Glutamatergic neuron (in vitro differentiated cells): ENCODE measurements around the gene NFIA. TPM values are rescaled to one million over a fixed set of nuclear protein-coding genes. Genes with fewer than 3 reads are reported as not detected.

Experiments
- DNase-seq: peaks from one replicate; pipeline ENCODE4 v3.0.0; 2022
- H3K27ac Mint-ChIP-seq: one replicate; pipeline ENCODE4 v1.8.0; 2020; ENCODE audit warnings: mild to moderate bottlenecking, mixed read lengths, inconsistent platforms; ENCODE audit not compliant: unreplicated experiment
- H3K27me3 Mint-ChIP-seq: one replicate; pipeline ENCODE4 v1.8.0; 2020; ENCODE audit warnings: mild to moderate bottlenecking, moderate library complexity, mixed read lengths, inconsistent platforms; ENCODE audit not compliant: unreplicated experiment
- H3K36me3 Mint-ChIP-seq: one replicate; pipeline ENCODE4 v1.8.0; 2020; ENCODE audit warnings: mild to moderate bottlenecking, mixed read lengths, inconsistent platforms; ENCODE audit not compliant: unreplicated experiment
- H3K4me1 Mint-ChIP-seq: one replicate; pipeline ENCODE4 v1.8.0; 2020; ENCODE audit warnings: mild to moderate bottlenecking, low read depth, mixed read lengths, inconsistent platforms; ENCODE audit not compliant: unreplicated experiment
- H3K4me3 Mint-ChIP-seq: one replicate; pipeline ENCODE4 v1.8.0; 2020; ENCODE audit warnings: mild to moderate bottlenecking, mixed read lengths, inconsistent platforms; ENCODE audit not compliant: unreplicated experiment
- H3K9me3 Mint-ChIP-seq: one replicate; pipeline ENCODE4 v1.8.0; 2020; ENCODE audit warnings: mild to moderate bottlenecking, moderate library complexity, mixed read lengths, inconsistent platforms; ENCODE audit not compliant: unreplicated experiment
- CTCF ChIP-seq: fragments of 200-600 bp; sonication (generic); IDR thresholded peaks from one replicate; pipeline ENCODE4 v1.5.0; 2021; ENCODE audit not compliant: partially characterized antibody, unreplicated experiment
- total RNA-seq: library from RNA; stranded (reverse); fragmentation: NEBNext Ultra II Directional; extraction: Animal tissue kit (Norgen Biotek cat#: 25700); gene quantifications from one replicate; pipeline ENCODE4 v1.2.1, GENCODE V29; 2021; ENCODE audit not compliant: unreplicated experiment

Gene NFIA
- total RNA-seq, 1 donor from 2014 or later = 16.4 TPM

GRCh38 chr1:61131716-61132115, 49.4 kb downstream of the NFIA start:
- H3K27ac Mint-ChIP-seq = no peak overlapping the region
- TF ChIP-seq CTCF = no peak
- H3K9me3 Mint-ChIP-seq = peaks cover 1% of the 10 kb centered on the region
- DNase-seq = no peak
- no peaks in the 10 kb centered on the region for H3K36me3 Mint-ChIP-seq
- no peak overlapping the region for H3K4me3 Mint-ChIP-seq
- H3K4me1 Mint-ChIP-seq = peaks cover 20% of the 10 kb centered on the region
- H3K27me3 Mint-ChIP-seq = peaks cover 3% of the 10 kb centered on the region

GRCh38 chr1:61132176-61132638, 49.8 kb downstream of the NFIA start:
- Mint-ChIP-seq H3K4me3 (no peak overlapping the region), H3K36me3 (no peaks in the 10 kb centered on the region), H3K9me3 (peaks cover 1% of the 10 kb centered on the region), H3K4me1 (peaks cover 20% of the 10 kb centered on the region), H3K27ac (no peak overlapping the region), H3K27me3 (peaks cover 3% of the 10 kb centered on the region)
- no peak for DNase-seq
- no peak for TF ChIP-seq CTCF

- TF ChIP-seq CTCF = no peak
- Mint-ChIP-seq H3K4me1 (peaks cover 20% of the 10 kb centered on the region), H3K4me3 (no peak overlapping the region), H3K9me3 (peaks cover 1% of the 10 kb centered on the region), H3K27me3 (peaks cover 3% of the 10 kb centered on the region), H3K27ac (no peak overlapping the region), H3K36me3 (no peaks in the 10 kb centered on the region)
- DNase-seq = no peak
Measured at GRCh38 chr1:61132645-61133334, 50.4 kb downstream of the NFIA start.

- Mint-ChIP-seq H3K4me1 (peaks cover 20% of the 10 kb centered on the region), H3K27me3 (peaks cover 3% of the 10 kb centered on the region), H3K27ac (no peak overlapping the region), H3K4me3 (no peak overlapping the region), H3K9me3 (peaks cover 1% of the 10 kb centered on the region), H3K36me3 (no peaks in the 10 kb centered on the region)
- DNase-seq = no peak
- TF ChIP-seq CTCF = no peak
Measured at GRCh38 chr1:61133335-61134019, 51.1 kb downstream of the NFIA start.

GRCh38 chr1:61135291-61135690, 52.9 kb downstream of the NFIA start:
- no peaks in the 10 kb centered on the region for H3K36me3 Mint-ChIP-seq
- DNase-seq = no peak
- H3K27ac Mint-ChIP-seq = no peak overlapping the region
- no peak overlapping the region for H3K4me3 Mint-ChIP-seq
- peaks cover 26% of the 10 kb centered on the region for H3K4me1 Mint-ChIP-seq
- TF ChIP-seq CTCF = no peak
- peaks cover 1% of the 10 kb centered on the region for H3K9me3 Mint-ChIP-seq
- peaks cover 3% of the 10 kb centered on the region for H3K27me3 Mint-ChIP-seq
